ENCODE results near the gene AP2A2.

The AP2A2 gene

DNA sequence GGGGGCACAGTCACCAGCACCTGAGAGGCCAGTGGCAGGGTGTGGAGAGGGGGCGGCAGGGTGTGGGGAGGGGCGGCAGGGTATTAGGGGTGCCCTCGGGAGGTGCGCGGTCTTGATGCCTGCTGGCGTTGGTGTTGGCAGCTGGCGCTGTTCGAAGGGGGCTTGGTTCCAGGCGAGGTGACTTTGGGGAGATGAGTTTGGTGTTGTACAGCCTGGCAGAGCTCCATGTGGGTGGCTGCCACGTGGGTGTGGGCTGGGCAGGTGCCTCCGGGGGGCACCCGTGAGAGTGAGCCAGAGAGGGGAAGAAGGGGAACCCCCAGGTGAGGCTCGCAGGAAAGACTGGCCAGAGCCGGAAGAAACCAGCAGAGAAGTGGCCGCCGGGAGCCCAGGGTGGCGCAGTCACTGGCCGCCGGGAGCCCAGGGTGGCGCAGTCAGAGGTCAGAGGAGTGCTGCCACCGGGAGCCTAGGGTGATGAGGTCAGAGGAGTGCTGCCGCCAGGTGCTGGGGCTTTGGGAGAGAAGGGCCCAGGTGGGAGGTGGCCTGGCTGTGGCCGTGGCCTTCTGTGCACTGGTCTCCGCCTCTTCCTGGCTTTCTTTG lies 66.1 kb downstream of the AP2A2 start:
- H3K27ac ChIP-seq: peak overlapping the region; percentile 50
- ChIA-PET POLR2A (ENCODE audit: low non-redundant PET) (interaction anchor here (0.5 kb wide), 1 partner anchor 36 kb away, joined by 3 read pairs; no protein-coding TSS in a partner anchor), CTCF (no interaction called here)
- DNase-seq (ENCODE audit: low spot score): no peak
- TF ChIP-seq, protein P1, sequence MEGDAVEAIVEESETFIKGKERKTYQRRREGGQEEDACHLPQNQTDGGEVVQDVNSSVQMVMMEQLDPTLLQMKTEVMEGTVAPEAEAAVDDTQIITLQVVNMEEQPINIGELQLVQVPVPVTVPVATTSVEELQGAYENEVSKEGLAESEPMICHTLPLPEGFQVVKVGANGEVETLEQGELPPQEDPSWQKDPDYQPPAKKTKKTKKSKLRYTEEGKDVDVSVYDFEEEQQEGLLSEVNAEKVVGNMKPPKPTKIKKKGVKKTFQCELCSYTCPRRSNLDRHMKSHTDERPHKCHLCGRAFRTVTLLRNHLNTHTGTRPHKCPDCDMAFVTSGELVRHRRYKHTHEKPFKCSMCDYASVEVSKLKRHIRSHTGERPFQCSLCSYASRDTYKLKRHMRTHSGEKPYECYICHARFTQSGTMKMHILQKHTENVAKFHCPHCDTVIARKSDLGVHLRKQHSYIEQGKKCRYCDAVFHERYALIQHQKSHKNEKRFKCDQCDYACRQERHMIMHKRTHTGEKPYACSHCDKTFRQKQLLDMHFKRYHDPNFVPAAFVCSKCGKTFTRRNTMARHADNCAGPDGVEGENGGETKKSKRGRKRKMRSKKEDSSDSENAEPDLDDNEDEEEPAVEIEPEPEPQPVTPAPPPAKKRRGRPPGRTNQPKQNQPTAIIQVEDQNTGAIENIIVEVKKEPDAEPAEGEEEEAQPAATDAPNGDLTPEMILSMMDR (conservative IDR thresholded peaks at IDR 0.05; ENCODE audit: low read depth): no peak

DNA sequence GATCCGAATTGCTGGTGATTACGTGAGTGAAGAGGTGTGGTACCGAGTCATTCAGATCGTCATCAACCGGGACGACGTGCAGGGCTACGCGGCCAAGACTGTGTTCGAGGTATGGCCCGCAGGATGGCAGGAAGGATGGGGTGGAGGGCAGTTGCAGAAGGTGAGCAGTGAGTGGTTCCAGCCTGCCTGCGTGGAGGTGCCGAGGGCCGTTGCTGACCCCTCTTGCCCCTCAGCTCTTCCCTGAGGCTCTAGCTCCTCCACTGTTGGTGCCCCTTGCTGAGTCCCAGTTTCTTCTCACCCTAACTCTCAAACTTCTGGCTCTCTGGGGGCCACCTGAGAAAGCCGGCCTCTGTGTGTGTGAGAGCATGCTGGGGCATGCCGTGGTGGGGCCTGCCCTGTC lies 66.9 kb downstream of the AP2A2 start:
- H3K27ac ChIP-seq: peak overlapping the region; percentile 50
- POLR2A ChIA-PET (ENCODE audit: low non-redundant PET): no interaction called here

DNA sequence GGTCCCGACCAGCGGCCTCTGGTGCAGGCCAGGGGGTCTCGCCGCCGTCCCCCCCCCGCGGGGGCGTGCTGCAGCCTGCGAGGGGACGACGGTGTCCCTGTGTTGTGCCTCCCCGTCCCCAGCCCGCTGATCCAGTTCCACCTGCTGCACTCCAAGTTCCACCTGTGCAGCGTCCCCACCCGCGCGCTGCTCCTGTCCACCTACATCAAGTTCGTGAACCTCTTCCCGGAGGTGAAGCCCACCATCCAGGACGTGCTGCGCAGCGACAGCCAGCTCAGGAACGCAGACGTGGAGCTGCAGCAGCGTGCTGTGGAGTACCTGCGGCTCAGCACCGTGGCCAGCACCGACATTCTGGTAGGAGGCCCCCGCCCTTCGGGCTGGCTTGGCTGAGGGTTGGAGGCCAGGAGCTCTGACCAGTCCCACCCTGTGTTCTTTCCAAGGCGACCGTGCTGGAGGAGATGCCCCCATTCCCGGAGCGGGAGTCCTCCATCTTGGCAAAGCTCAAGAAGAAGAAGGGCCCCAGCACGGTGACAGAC lies 68.0 kb downstream of the AP2A2 start:
- DNase-seq (ENCODE audit: low spot score): no peak
- POLR2A ChIA-PET (ENCODE audit: low non-redundant PET): no interaction called here
- CTCF ChIA-PET: no interaction called here
- H3K27ac ChIP-seq: no peak overlapping the region
- TF ChIP-seq, protein P1 (conservative IDR thresholded peaks at IDR 0.05; ENCODE audit: low read depth): no peak

More for the DNA sequence above, 66.9 kb downstream of the AP2A2 start:
- TF ChIP-seq, protein P1 (conservative IDR thresholded peaks at IDR 0.05; ENCODE audit: low read depth): no peak
- CTCF ChIA-PET: no interaction called here
- DNase-seq (ENCODE audit: low spot score): no peak

DNA sequence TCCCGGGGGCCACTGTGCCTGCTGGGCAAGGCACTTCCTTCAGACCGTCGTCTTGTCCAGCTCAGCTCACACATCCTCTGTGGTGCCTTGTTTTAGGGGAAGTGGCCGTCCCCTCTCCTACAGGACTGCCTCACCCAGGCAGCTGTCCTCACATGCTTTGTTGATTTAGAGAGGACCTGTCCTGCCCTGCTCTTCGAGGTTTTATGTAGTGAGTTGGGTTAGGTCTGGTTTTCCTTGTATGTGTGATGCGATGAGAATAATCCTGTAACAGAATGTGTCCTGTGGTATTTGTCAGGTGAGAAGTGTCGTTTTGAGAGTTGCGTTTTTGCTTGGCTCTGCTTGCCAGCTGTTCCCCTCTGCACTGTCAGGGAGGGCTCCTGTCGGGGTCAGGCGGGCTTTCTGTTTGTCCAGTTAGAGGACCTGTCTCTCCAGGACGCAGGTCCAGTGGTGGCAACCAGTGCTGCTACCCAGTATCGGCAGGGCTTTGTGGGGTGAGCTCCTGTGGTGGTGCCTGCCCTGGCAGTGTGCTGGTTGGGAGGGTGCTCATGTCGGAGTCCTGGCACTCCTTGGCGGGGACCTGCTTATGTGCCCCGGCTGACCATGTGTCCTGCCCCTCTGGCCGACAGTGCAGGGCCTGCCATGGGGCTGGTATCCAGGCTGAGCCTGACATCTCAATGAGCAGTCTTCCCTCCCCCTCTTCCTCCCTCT lies 69.5 kb downstream of the AP2A2 start:
- TF ChIP-seq, protein P1 (conservative IDR thresholded peaks at IDR 0.05; ENCODE audit: low read depth): no peak
- no peak for DNase-seq (ENCODE audit: low spot score)
- POLR2A ChIA-PET (ENCODE audit: low non-redundant PET): no interaction called here
- CTCF ChIA-PET: interaction anchor here (0.5 to 0.6 kb wide), 2 partner anchors 57 to 114 kb away, joined by 3 read pairs; no protein-coding TSS in a partner anchor
- H3K27ac ChIP-seq: peak overlapping the region; percentile 49

DNA sequence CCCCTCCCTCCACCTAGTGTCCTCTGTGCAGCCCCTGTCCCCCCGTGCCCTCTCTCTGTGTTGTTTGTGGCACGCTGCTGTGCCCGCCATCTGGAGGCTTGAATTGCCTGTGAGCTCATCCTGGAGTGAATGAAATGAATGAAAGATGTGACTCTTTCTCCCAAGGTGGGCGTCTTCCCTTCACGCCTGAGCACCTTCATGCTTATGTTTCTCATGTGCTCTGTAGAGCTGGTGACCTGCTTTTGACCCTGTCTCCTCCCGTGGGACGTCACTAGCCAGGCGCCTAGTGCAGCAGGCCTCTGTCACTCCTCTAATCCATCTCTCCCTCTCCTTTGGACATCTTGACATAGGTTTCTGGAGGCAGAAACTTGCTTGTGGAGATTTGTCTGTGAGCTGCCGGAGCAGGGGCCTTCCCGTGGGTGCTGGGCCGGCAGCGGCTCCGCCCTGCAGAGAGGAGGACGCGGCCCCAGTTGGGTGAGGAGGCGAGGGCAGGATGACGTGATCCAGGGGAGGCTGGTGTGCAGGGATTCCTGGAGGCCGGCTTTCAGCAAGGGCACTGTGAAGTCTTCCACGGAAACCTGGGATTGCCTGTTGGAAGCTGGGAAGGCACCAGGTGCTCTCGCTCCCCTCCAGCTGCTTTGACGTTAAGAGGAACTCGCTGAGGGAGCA lies 70.2 kb downstream of the AP2A2 start:
- TF ChIP-seq, protein P1 (conservative IDR thresholded peaks at IDR 0.05; ENCODE audit: low read depth): no peak
- ChIA-PET CTCF (interaction anchor here (0.6 kb wide), 1 partner anchor 114 kb away, joined by 3 read pairs; no protein-coding TSS in a partner anchor), POLR2A (ENCODE audit: low non-redundant PET) (no interaction called here)
- H3K27ac ChIP-seq: peak overlapping the region; percentile 32
- no peak for DNase-seq (ENCODE audit: low spot score)

DNA sequence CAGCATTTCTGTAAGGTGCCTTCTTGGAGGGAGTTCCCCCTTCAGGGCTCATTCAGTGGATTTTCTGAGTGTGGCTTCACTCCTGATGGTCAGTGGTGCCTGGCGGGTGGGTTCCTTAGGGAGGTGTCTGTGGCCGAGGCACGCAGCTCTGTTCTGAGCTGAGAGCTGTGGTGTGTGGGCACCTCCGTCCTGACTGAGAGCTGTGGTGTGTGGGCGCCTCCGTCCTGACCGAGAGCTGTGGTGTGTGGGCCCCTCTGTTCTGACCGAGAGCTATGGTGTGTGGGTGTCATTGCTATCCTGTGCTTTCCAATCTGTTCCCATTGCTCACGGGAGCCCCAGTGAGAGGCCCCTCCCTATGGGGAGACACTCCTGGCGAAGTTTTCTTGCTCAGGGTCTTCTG lies 71.0 kb downstream of the AP2A2 start:
- CTCF ChIA-PET: interaction anchor here (0.6 kb wide), 1 partner anchor 122 kb away, joined by 3 read pairs; no protein-coding TSS in a partner anchor
- POLR2A ChIA-PET (ENCODE audit: low non-redundant PET): no interaction called here
- H3K27ac ChIP-seq: peak overlapping the region; percentile 32
- TF ChIP-seq, protein P1 (conservative IDR thresholded peaks at IDR 0.05; ENCODE audit: low read depth): no peak
- DNase-seq (ENCODE audit: low spot score): no peak

Measured in RWPE1 (cell line).